Measurements from ENCODE around the gene GLTP.

- no peak for TF ChIP-seq TOPORS (CRISPR knock-in tag; IDR thresholded peaks at IDR 0.05)
- TF ChIP-seq ELF4 (CRISPR knock-in tag; IDR thresholded peaks at IDR 0.05; ENCODE audit: borderline replicate concordance) = no peak
- TF ChIP-seq DPF2 (CRISPR knock-in tag; IDR thresholded peaks at IDR 0.05; ENCODE audit: borderline replicate concordance, low read depth) = no peak
- TF ChIP-seq, protein P1, sequence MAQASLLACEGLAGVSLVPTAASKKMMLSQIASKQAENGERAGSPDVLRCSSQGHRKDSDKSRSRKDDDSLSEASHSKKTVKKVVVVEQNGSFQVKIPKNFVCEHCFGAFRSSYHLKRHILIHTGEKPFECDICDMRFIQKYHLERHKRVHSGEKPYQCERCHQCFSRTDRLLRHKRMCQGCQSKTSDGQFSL (CRISPR knock-in tag; IDR thresholded peaks at IDR 0.05) = no peak
- no peak for TF ChIP-seq MEIS2 (CRISPR knock-in tag; IDR thresholded peaks at IDR 0.05)
- TF ChIP-seq ZNF180 (CRISPR knock-in tag; IDR thresholded peaks at IDR 0.05; ENCODE audit: borderline replicate concordance, low read depth) = no peak
Observed at GRCh38 chr12:109877504-109878246, 2.7 kb downstream of the GLTP start.
